GM23248 (cell line): Measurements from ENCODE around the gene BCL7C.

ENCODE experiments used
- EZH2 ChIP-seq: fragments of 200-600 bp; sonication (generic); IDR thresholded peaks from 2 replicates; pipeline ENCODE4 v1.6.1; 2018; ENCODE audit warnings: antibody characterized with exemption, mild to moderate bottlenecking; ENCODE audit not compliant: insufficient read depth, poor library complexity, severe bottlenecking
- EZH2phosphoT487 ChIP-seq: fragments of 200-600 bp; sonication (generic); IDR thresholded peaks from 2 replicates; pipeline ENCODE4 v1.6.1; 2018; ENCODE audit warnings: antibody characterized with exemption, moderate library complexity, mild to moderate bottlenecking, low read depth; ENCODE audit not compliant: insufficient read depth

- TF ChIP-seq EZH2 (no peak), EZH2phosphoT487 (no peak)
Observed at GRCh38 chr16:30907064-30907463, 13.2 kb upstream of the BCL7C start.
